ENCODE results near the gene ZCCHC12. TPM values are rescaled to one million over a fixed set of nuclear protein-coding genes. Genes with fewer than 3 reads are reported as not detected.

ZCCHC12 gene
- total RNA-seq, 1 experiment from 2014 or later: 1.2 TPM

DNA sequence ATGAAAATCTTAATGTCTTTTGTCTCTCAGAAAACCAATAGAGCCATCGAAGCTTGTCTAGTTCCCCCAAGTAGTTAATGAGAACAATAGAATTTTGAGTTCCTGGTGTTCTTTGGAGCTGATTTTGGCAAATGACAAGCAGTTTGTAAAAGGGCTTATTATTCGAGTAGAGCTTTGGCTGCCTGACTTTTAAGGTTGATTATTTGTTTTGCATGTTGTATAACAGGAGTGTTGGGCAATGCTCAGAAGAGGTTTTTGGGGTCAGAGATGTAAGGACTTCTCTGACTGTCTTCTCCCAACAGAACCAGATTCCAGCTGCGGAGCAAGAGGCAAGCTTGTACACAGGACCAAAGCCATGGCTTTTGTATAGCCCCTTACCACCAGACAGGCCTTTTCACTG lies 30.0 kb downstream of the ZCCHC12 start:
- H3K4me3 ChIP-seq (ENCODE audit: low read depth, low read length, poor library complexity, severe bottlenecking): no peak overlapping the region
- CTCF ChIA-PET: no interaction called here
- intact Hi-C loops (cut with micrococcal nuclease; ENCODE audit: unreplicated experiment): no loop called here
- H3K27ac ChIP-seq (ENCODE audit: low read depth, low read length, poor library complexity, severe bottlenecking): no peak overlapping the region
- no peaks in the 10 kb centered on the region for H3K27me3 ChIP-seq (replicated peaks; ENCODE audit: insufficient read depth, low read depth, low read length, poor library complexity)
- POLR2A ChIA-PET (ENCODE audit: low non-redundant PET): no interaction called here
- no peaks in the 10 kb centered on the region for H3K9me3 ChIP-seq (ENCODE audit: low read depth, low read length, poor library complexity, severe bottlenecking)
- H3K4me1 ChIP-seq (ENCODE audit: insufficient read depth, low read length, poor library complexity, severe bottlenecking): no peaks in the 10 kb centered on the region
- TF ChIP-seq, protein P1, sequence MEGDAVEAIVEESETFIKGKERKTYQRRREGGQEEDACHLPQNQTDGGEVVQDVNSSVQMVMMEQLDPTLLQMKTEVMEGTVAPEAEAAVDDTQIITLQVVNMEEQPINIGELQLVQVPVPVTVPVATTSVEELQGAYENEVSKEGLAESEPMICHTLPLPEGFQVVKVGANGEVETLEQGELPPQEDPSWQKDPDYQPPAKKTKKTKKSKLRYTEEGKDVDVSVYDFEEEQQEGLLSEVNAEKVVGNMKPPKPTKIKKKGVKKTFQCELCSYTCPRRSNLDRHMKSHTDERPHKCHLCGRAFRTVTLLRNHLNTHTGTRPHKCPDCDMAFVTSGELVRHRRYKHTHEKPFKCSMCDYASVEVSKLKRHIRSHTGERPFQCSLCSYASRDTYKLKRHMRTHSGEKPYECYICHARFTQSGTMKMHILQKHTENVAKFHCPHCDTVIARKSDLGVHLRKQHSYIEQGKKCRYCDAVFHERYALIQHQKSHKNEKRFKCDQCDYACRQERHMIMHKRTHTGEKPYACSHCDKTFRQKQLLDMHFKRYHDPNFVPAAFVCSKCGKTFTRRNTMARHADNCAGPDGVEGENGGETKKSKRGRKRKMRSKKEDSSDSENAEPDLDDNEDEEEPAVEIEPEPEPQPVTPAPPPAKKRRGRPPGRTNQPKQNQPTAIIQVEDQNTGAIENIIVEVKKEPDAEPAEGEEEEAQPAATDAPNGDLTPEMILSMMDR (conservative IDR thresholded peaks at IDR 0.05; ENCODE audit: low read depth, low read length): no peak
- no peak for TF ChIP-seq EZH2 (IDR thresholded peaks at IDR 0.05; ENCODE audit: borderline replicate concordance, low read depth, low read length, poor library complexity, severe bottlenecking)
- H3K36me3 ChIP-seq (ENCODE audit: insufficient read depth, low read length, poor library complexity, severe bottlenecking): no peaks in the 10 kb centered on the region
- BruUV-seq (replicated peaks): no TSS peak
- DNase-seq (ENCODE audit: low spot score): no peak

DNA sequence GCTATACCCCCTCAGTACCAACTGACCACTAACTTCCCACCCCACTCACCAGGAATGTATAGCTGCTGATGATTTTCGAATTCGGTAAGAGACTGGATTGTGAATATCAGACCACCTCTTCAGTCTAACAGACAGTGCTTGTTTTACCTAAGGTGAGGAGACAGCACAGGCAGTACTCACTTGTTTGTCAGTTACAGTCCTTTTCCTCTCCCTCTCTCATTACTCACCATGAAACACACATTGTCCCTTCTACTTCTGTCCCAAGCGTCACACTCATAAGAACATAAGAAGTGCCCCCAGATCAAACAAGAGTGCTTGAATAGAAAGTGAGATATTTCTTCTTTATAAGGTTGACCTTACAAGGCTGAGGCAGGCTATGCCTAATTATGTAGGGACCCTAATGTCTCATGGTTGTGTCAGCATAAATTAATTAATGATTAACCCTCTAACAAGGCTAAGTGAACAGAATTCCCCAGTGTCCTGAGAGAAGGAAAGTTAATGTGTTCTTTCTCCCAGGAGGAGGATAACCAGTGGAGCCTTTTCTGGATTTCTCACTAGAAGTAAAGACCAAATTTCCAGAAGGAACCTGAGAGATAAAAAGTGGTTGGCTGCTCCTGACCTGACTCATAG lies 32.2 kb downstream of the ZCCHC12 start:
- no peak overlapping the region for H3K4me3 ChIP-seq (ENCODE audit: low read depth, low read length, poor library complexity, severe bottlenecking)
- ChIA-PET POLR2A (ENCODE audit: low non-redundant PET) (no interaction called here), CTCF (no interaction called here)
- H3K36me3 ChIP-seq (ENCODE audit: insufficient read depth, low read length, poor library complexity, severe bottlenecking): no peaks in the 10 kb centered on the region
- H3K27me3 ChIP-seq (replicated peaks; ENCODE audit: insufficient read depth, low read depth, low read length, poor library complexity): no peaks in the 10 kb centered on the region
- no TSS peak for BruUV-seq (replicated peaks)
- H3K9me3 ChIP-seq (ENCODE audit: low read depth, low read length, poor library complexity, severe bottlenecking): no peaks in the 10 kb centered on the region
- TF ChIP-seq EZH2 (IDR thresholded peaks at IDR 0.05; ENCODE audit: borderline replicate concordance, low read depth, low read length, poor library complexity, severe bottlenecking): no peak
- TF ChIP-seq, protein P1 (conservative IDR thresholded peaks at IDR 0.05; ENCODE audit: low read depth, low read length): no peak
- intact Hi-C loops (cut with micrococcal nuclease; ENCODE audit: unreplicated experiment): no loop called here
- H3K4me1 ChIP-seq (ENCODE audit: insufficient read depth, low read length, poor library complexity, severe bottlenecking): no peaks in the 10 kb centered on the region
- no peak for DNase-seq (ENCODE audit: low spot score)
- no peak overlapping the region for H3K27ac ChIP-seq (ENCODE audit: low read depth, low read length, poor library complexity, severe bottlenecking)

- no TSS peak for BruUV-seq (replicated peaks)
- intact Hi-C loops (cut with micrococcal nuclease; ENCODE audit: unreplicated experiment): no loop called here
- TF ChIP-seq EZH2 (IDR thresholded peaks at IDR 0.05; ENCODE audit: borderline replicate concordance, low read depth, low read length, poor library complexity, severe bottlenecking): no peak
- TF ChIP-seq, protein P1 (conservative IDR thresholded peaks at IDR 0.05; ENCODE audit: low read depth, low read length): no peak
- no peaks in the 10 kb centered on the region for H3K27me3 ChIP-seq (replicated peaks; ENCODE audit: insufficient read depth, low read depth, low read length, poor library complexity)
- H3K4me1 ChIP-seq (ENCODE audit: insufficient read depth, low read length, poor library complexity, severe bottlenecking): no peaks in the 10 kb centered on the region
- H3K4me3 ChIP-seq (ENCODE audit: low read depth, low read length, poor library complexity, severe bottlenecking): no peak overlapping the region
- ChIA-PET POLR2A (ENCODE audit: low non-redundant PET) (no interaction called here), CTCF (no interaction called here)
- DNase-seq (ENCODE audit: low spot score): no peak
- H3K9me3 ChIP-seq (ENCODE audit: low read depth, low read length, poor library complexity, severe bottlenecking): no peaks in the 10 kb centered on the region
- no peak overlapping the region for H3K27ac ChIP-seq (ENCODE audit: low read depth, low read length, poor library complexity, severe bottlenecking)
- H3K36me3 ChIP-seq (ENCODE audit: insufficient read depth, low read length, poor library complexity, severe bottlenecking): no peaks in the 10 kb centered on the region
These were observed 33.4 kb downstream of the ZCCHC12 start for GRCh38 chrX:118857006-118857405.

Data from A673 (cell line).